ENCODE measurements around the gene PIGS.
"Not testable (repeated sequence)": the region's sequence is repeated elsewhere in the genome, so short reads cannot be mapped to it uniquely, and the experiment has no call there.

The PIGS gene

DNA sequence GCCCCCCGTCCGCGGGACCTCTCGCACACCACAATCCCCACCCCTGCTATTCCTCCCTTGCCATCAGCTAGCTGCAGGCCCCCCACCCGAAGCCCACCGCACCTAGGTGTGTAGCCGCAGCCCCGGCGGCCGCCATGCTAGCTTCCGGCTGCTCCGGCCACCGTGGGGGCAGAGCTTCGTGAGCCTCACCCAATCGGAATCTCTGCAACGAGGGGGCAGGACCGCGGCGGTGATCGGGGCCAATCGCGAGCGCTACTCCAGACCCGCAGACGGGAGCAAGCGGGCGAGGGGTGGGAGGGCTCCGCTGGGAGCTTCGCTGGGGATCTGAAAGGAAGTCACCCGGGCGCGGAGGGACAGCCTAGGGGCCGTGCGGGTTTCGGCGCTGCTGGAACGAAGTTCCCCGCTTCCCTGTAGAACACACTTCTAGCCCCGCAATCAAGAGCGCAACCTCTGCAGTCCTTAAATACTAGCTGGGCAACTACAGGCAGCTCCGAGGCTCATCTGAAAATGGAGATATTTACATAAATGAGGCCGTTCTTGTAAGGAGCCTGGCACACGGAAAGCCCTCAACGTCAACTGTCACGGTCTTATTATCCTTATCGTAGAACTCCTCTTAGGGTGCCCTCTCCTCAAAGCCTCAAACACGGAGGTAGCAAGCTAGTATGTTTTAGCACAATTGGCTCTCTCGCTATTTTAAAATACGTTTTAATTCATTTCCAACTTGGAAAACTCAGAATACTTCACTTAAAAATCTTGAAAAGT, at the start of gene PIGS:
TSS of gene PIGS (minus strand) at position 164 of the 762 bp plus-strand sequence. CDS start at position 136, 28 bp downstream.
- DNase-seq, result peak; percentile 66

DNA sequence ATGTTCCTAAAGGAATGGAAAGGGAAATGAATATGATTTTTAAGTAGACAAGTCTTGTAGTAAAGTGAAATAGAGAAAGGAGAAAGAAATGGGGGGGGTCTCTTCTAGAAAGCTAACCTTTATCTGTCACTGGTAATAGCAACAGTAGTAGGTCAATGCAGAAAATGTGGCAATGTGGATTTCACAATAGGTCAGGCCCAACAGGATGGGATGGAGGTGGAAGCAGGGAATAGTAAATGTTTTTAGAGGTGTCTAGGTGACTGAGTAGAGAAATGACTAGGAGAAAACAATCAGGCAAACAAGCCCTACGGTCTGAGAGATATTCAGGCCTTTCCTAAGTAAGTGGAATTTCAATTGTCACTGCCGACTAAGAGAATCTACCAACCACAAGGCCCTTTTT, 48.7 kb upstream of the PIGS start:
- DNase-seq, result no peak

DNA sequence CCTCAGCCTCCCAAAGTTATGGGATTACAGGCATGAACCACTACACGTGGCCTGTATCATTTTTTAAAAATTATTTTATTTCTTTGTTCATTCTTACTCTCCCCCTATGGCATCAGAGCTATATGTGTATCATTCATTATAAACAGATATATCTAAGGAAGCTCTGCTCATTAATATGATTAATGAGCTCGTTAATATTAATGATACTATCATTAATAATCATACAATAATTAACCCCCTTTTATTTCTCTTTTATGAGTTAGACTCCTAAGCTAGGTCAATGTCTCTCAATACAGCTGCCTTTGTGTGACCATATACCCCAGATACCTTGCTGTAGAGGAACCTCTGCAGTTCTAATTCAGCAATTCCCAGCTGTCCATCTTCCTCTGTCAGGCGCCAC, 47.1 kb upstream of the PIGS start:
- no peak for DNase-seq

DNA sequence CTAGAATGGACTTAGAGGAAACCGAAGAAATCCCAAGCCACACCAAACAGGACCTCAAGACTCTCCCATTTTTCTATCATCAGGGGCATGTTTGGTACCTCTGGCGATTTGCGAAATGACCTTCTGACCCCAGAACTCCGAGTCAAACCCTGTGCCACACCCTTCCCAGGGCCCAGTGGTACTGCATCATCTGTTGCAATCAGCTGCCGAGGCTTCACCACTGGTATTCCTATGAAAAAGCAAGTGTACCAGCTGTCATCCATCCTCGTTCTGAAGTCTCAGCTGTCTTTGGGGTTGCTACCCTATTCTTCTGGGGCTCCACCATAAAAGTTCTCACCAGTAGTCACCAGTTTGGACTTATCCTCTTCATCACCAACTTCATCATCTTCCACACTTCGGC, 45.0 kb upstream of the PIGS start:
- no peak for DNase-seq

DNA sequence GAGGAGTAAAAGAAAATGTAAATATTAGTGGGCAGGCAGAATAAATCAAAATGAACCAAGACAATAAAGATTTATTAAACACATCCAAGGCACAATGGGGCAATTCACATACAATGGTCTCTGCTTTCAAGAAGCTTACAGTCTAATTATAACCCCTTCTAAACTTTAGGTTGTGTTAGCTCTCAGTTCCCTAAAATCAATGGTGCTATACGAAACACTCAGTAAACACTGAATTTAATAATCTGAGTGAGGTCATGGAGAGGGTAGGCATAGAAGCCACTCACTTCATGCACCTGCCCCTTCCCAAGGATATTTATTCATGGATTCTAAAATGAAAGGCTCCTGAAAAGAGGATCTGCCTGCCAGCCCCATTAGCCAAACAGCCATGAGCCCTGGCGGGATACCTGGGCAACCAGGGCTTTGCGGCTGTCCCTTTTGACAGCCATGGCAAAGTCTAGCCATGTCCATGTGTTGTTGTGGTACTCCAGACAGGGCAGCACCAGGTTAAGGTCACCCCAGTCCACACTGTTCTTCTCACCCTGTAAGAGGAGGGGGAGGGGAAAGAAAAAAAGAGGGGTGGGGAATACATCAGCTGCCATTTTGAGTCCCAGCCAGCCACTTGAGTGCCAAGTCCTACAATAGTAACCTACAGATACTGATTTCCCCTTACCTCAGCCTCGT, 44.1 kb upstream of the PIGS start:
- DNase-seq, result no peak

DNA sequence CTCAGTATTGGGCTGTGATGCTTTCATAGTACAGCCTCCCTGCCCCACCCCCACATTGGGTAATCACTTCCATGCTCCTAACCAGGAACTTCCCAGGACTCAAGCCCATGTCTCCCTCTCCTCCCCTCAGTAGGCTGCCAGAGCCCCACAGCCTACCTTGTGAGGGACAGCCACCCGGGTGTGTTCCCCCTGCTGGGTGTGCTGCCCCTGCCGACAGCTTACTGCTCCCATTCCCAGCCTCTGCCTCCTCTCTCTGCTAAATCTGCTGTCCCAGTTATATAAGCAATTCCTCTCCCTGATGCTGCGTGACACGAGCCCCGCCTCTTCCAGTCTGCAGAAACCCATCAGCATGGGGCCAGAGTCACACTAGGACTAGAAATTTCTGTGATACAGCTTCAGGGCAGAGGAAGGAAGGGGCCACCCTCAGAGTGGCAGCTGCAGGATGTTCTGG, 42.6 kb upstream of the PIGS start, which contains the start of gene RSKR:
TSS of gene RSKR (minus strand) at position 255 of the 451 bp plus-strand sequence. CDS start at position 231, 24 bp downstream.
- DNase-seq, result no peak

DNA sequence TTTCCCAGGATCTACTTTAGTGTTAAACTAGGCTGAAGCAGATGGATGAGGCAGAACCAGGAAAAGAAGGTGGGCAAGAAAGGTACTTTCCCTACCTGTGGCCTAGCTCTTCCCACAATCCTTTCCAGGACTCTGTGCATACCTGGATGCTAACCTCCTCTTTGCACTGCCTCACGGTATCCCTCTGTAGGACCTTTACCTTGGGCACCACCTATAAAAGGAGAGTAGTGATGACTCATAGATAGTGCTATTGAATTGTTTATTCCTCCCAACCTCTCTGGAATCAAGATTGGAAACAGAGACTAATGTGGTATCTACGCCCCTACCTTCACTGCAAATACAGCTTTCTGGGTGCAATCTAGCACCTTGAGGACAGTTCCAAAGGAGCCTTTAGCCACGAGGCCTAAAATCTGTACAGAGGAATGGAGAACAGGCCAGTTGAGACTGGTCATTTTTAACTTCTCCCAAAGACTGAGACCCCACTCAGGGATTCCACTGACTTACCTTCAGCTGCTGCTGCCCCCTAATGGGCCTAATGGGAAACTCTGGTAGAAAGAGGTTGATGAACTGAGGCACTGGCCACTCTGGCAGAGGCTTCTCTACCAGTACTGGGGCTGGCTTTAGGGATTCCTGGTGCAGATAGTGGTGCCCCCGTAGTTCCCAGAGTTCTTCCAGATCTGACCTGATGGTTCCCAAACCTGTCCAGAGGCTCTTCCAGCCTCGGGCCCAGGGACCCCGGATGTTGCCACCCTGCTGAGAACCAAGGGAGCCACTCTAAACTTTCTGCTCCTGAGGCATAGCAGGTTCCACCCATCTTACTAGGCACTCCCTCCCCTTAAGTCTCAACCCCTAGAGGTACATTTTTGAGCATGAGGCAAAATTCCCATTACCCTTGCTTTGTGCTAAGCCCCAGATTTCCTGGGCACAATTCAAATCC, 41.9 kb upstream of the PIGS start:
- no peak for DNase-seq

DNA sequence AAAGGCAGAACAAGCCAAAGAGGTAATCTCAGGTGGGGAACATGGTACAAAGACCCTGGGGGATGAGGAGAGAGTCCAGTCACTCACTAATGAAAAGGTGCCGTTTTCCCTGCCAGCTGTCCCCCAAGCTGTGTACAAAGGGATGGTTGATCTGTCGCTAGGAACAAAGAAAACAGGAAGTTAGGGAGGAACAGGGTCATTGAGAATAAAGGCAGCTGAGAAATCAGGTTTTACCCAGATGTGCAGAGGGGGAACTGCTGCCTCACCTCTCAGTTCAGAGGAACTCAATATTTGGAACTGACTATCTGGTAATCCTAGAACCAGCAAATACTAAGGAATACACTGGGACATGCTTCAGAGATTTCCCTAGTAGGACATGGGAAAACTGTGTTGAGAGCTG, 41.2 kb upstream of the PIGS start:
- DNase-seq, result no peak

DNA sequence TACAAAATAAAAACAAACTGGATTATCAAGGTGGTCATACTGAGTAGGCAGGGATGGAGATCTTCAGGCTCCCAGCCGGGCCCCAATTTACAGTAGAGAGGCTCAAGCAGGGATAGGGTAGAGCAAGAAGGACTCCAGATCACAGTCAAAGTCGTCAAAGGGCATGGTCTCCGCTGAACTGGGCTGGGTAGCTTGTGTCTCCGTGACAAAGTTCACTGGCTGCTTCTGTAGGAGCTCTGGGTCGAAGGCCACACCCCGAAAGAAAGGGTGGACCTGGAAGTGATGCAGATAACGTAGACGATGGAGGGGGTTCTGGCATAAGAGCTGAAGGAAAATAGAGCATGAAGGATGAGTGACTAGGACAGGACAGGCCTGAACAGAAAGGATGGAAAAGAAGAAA, 39.1 kb upstream of the PIGS start:
- no peak for DNase-seq

DNA sequence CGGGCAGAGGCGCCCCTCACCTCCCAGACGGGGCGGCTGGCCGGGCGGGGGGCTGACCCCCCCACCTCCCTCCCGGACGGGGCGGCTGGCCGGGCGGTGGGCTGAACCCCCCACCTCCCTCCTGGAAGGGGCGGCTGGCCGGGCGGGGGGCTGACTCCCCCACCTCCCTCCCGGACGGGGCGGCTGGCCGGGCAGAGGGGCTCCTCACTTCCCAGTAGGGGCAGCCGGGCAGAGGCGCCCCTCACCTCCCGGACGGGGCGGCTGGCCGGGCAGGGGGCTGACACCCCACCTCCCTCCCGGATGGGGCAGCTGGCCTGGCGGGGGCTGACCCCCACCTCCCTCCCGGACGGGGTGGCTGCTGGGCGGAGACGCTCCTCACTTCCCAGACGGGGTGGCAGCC, 32.7 kb upstream of the PIGS start:
- not testable (repeated sequence) for DNase-seq

DNA sequence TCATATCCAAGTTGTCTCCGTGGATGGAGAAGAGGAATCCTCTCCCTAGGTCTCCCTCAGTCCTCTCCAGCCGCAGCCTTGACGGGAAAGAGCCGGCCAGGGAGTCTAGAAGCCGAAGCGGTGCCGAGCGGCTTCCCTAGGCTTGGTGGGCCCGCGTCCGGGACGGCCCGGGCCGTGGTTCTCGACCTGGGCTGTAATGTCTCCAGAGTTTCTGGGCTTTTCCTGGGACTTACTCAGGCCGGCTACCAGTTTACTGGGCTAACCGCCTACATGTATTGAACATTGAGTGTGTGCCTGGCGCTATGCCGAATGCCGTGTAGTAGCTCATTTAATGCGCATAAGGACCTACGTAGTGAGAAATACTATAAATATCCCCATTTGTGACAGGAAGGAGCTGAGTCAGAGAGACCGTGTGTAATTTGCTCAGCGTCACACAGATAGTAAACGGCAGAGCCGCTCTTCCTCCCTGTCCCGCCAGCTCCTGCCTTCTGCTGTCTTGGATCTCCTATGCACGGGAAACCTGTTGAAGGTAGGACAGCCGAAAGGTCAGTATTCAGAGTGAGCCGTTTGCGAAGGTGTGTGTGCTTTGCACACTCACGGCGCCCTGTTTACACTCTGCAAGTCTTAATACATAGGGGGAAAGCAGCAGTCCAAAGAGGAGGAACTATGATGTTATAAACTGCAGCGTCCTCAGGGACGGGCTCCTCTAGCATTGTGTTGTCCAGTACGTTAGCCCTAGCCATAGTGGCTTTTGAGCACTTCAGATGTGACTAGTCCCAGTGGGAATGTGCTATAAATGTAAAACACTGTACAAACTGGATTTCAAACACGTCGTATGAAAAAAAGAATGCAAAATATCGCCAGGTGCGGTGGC, 28.2 kb upstream of the PIGS start:
- DNase-seq, result peak; percentile 55

DNA sequence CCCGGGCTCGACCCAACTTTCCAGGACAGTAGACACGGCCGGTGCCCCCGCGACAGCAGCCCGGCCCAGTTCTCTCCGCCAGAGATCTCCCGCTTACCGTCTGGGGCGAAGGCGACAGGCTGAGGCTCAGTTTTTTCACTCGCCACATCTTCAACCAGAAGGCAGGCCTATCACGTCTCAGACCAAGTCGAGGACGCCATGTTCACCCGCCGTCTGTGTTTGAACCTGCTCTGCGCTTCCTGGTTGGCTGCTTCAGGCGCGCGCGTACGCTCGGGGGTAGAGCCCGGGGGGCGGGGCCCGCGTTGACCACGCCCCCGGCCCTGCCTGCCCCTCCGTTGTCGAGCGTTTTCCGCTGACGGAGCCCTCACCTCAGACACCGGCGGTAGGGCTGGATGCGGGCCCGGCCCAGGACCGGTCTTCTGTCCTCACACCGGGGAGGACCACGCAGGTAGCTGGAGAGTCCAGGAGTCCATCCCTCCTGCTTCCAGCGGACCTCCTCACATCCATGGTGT, 27.5 kb upstream of the PIGS start, which contains the start of gene SPAG5:
TSS of gene SPAG5 (minus strand) at position 227 of the 512 bp plus-strand sequence. CDS start at position 148, 79 bp downstream.
- peak; percentile 67 for DNase-seq

DNA sequence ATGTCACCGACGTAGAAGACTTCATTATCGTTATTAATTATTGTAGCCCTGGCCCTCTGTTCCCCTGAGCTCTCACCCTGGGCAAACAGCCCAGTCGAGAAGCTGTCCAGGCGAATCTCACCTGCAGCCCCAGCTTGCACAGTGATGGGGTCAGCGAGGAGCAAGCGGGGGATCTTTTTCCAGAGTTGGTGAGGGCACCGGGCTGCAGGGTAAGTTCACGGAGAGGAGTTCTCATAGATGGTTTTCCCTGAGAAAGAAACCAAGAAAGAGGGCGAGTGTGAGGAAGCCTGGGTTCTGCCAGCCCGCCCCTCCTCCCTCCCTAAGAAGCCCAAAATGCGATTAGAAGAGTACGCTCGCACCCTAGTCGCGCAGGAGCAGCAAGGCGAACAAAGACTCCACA, 27.1 kb upstream of the PIGS start:
- DNase-seq, result no peak

DNA sequence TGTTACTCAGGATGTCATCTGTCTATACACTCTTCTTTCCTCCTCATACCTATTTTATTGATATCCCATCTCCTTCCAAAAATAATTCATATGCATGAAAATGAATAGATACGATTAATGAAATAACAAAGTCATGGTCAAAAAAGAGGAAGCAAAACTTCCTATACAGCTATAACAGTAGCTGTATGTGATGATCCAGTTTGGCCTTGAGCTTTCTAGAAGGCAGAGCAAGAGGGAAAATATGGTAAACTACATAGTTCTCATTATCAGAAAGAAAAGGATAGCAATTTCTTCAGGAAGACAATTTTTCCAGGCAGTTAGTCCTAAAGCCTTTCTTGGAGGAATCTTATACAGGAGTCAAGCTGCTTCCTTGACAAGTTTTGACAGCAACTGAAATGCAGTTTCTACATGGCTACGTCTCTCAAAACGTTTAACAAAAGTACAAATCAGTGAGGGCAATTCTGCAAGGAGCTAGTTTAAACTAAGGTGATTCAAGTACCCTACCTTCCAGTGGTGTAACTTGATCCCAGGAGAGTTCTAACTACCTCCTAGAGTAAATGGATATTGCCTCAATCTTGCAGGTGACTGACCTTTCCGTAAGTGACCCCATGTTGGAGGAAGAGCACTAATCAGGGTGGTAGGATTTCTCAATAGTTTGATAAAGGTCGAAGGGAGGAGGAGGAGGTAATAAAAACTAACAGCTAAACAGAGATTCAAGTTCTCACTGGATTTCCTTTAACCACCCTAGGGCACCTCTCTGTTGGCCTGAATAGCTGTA, 26.5 kb upstream of the PIGS start:
- DNase-seq, result no peak

DNA sequence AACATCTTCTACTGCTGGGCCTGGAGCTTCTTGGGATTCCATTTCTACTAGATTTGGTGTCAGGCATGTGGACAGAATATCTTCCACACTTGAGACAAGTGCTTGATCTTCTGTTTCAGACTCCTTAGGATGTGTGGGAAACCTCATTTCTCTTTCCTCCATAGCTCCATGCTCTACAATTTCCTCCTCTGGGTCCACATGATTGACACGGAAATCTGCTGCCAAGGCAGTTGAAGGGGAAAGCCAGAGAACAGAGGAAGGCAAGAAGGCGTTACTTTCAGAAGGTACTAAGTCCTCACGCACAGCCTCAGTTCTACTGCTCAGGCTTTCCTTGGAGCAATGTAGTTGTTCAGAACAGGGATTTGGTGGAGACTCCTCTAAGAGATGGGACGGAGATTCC, 20.9 kb upstream of the PIGS start:
- DNase-seq, result no peak

DNA sequence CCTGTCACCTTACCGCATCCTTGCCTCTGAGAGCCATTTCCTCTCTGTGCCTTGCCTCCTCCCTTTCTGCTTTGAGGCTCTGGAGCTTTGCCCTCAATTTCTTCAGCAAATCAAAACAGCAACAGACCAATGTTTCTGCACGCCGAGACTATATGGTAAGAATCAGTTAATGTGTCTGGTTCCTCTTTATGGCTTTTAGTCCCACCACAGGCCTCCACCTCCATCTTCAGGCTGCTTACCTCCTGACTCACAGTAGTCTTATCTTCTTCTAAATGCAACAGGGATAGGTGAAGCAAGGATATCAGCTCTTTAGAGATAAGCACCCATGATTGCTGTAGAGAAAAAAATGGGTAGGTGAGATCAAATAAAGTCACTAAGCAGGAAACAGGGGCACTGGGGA, 14.5 kb upstream of the PIGS start:
- no peak for DNase-seq

DNA sequence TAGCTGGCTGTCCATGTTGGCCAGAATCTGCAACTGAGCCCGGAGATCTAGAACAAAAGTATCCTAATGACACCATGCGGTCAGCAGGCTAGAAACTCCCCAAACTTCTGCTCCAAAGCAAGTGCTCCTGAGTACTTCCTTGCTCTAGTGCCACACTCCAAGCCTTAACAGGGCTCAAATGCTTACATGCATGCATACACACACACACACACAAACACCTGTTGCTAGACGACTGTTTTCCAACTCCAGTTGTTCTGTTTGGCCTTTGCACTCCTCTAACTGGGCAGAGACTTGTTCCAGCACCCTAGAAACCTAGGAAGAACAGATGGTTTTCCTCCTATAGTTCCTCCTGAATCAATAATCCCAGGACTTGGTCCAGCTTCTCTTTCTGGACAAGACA, 13.1 kb upstream of the PIGS start:
- no peak for DNase-seq

DNA sequence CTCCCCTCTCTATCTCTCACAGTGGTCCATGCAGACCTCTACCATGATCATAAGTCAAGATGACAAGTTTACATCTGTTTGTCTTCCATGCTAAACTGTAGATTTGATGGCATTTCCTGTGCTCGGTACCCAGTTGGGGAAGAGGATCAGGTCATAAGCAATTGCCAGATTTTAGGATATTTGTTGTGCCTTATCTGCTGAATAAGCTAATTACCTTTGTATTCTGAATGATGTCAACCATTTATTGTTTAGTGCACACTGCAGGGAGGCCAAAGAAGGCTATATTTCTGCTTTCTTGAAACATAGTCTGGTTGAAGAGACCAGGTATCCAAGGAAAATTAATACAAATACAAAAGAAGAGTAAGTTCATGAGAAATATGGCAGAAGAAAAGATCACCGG, 11.2 kb upstream of the PIGS start:
- no peak for DNase-seq

DNA sequence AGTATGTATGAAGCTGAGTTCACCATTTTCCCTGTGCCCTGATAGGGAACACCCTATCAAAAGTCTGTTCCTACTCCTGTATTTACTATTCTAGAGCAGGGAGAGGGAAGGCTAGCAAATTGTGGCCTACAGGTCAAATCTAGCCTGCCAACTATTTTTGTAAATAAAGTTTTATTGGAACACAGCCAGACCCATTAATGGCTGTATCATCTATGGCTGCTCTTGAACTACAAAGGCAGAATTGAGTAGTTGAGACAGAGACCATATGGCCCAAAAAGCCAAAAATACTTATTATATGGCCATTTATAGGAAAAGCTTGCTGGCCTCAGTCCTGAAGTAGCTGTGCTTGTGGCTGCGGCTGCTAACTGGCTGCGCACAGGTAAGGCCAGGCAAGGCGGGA, 9.6 kb upstream of the PIGS start:
- DNase-seq, result no peak

DNA sequence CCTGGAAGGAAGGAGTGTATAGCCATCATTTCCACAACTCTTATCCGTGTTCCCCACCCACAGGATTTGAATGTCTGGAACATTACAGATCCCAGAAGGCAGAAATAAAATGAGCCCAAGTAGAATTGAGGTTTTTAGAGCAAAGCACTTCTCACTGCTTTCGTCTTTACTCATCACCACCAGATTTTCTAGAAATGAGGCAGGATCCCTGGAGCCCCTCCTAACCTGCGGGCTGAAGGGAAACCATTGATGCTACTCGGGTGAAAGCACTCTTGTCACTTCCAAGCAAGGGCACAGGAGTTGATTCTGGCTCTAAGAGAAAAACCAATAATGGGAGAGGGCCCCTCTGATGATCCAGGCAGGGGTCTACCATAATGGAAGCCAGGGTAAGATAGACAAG, 8.2 kb upstream of the PIGS start:
- DNase-seq, result no peak

All from NCI-H1417 treated with DMSO at 0.1 percent for 48 hours (cell line).